SK-N-SH treated with all-trans-retinoic acid at 6 μM for 48 hours (cell line): ENCODE measurements around the gene TTLL10.

Experiments
- ARNTL ChIP-seq: fragments of 450-650 bp; formaldehyde crosslinking; IDR thresholded peaks from 2 replicates; pipeline ENCODE4 v1.5.0; 2020; ENCODE audit warnings: low read depth, mild to moderate bottlenecking, moderate library complexity, borderline replicate concordance
- CSDC2 ChIP-seq: fragments of 250-450 bp; sonication (Bioruptor Pico); IDR thresholded peaks from 2 replicates; pipeline ENCODE4 v1.5.0; 2020; ENCODE audit warnings: mild to moderate bottlenecking, moderate library complexity
- ESRRG ChIP-seq: fragments of 250-450 bp; sonication (Bioruptor Pico); IDR thresholded peaks from 2 replicates; pipeline ENCODE4 v1.6.1; 2021; ENCODE audit warnings: mild to moderate bottlenecking
- ISL1 ChIP-seq: fragments of 250-450 bp; sonication (Bioruptor Pico); IDR thresholded peaks from 2 replicates; pipeline ENCODE4 v2.1.2; 2022; ENCODE audit warnings: mild to moderate bottlenecking, moderate library complexity
- PATZ1 ChIP-seq: fragments of 250-450 bp; sonication (Bioruptor Pico); IDR thresholded peaks from 2 replicates; pipeline ENCODE4 v1.8.0; 2020; ENCODE audit warnings: mild to moderate bottlenecking, moderate library complexity, borderline replicate concordance
- TOX ChIP-seq: fragments of 250-450 bp; sonication (Bioruptor Pico); IDR thresholded peaks from 2 replicates; pipeline ENCODE4 v1.8.0; 2021; ENCODE audit warnings: mild to moderate bottlenecking, moderate library complexity, borderline replicate concordance
- ZC3H10 ChIP-seq: fragments of 250-450 bp; sonication (Bioruptor Pico); IDR thresholded peaks from 2 replicates; pipeline ENCODE4 v1.5.1; 2021; ENCODE audit warnings: mild to moderate bottlenecking, moderate library complexity
- TF ChIP-seq, protein P1 (sequence below): fragments of 250-450 bp; sonication (Bioruptor Pico); IDR thresholded peaks from 2 replicates; pipeline ENCODE4 v1.5.0; 2020; ENCODE audit warnings: mild to moderate bottlenecking, moderate library complexity

DNA sequence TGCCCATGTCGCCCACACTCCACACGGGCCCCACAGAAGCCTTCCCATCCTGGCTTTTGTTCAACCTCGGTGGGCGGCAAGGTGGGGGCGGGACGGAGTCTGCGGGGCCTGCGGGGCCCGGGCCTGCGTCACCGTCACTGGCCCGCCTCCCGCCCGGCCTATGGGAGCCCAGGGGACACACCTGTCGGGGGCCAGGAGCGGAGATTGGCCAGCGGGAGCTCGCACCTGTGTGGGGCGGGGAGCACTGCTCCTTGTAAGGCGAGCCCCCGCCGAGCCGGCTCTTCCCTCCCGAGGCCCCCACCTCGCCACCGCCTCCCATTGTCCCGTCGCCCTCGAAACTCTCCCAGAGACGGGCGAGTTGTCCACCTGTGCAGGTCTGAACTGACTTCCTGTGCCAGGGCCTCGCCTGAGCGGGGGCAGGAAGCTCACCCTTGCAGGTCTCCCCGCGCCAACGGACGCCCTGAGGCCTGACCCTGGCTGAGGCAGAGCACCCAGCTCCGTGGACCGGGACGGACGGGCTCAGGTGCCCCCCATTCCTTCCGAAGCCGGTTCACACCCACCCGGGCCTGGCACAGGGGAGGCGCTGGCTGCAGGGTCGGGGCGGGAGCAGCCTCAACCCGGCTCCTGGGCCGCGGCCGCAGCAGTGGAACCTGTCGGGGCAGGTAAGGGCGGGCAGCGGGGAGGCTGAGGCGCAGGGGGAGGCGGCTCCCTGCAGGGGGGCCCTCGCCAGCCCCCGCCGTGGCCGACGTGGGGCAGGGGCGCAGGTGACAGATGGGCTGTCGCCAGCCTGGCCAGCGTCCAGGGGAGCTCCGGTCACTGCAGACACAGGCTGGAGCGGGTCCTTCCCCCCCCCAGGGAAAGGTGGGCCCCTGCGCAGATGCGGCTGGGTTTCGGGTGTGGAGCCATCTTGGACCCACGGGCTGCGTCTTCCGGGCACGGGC, 10.8 kb upstream of the TTLL10 start:
- TF ChIP-seq ZC3H10 (CRISPR knock-in tag) (no peak), ARNTL (CRISPR knock-in tag) (no peak), TOX (CRISPR knock-in tag) (no peak), CSDC2 (no peak), ESRRG (CRISPR knock-in tag) (no peak), PATZ1 (CRISPR knock-in tag) (no peak), ISL1 (CRISPR knock-in tag) (no peak)
- TF ChIP-seq, protein P1, sequence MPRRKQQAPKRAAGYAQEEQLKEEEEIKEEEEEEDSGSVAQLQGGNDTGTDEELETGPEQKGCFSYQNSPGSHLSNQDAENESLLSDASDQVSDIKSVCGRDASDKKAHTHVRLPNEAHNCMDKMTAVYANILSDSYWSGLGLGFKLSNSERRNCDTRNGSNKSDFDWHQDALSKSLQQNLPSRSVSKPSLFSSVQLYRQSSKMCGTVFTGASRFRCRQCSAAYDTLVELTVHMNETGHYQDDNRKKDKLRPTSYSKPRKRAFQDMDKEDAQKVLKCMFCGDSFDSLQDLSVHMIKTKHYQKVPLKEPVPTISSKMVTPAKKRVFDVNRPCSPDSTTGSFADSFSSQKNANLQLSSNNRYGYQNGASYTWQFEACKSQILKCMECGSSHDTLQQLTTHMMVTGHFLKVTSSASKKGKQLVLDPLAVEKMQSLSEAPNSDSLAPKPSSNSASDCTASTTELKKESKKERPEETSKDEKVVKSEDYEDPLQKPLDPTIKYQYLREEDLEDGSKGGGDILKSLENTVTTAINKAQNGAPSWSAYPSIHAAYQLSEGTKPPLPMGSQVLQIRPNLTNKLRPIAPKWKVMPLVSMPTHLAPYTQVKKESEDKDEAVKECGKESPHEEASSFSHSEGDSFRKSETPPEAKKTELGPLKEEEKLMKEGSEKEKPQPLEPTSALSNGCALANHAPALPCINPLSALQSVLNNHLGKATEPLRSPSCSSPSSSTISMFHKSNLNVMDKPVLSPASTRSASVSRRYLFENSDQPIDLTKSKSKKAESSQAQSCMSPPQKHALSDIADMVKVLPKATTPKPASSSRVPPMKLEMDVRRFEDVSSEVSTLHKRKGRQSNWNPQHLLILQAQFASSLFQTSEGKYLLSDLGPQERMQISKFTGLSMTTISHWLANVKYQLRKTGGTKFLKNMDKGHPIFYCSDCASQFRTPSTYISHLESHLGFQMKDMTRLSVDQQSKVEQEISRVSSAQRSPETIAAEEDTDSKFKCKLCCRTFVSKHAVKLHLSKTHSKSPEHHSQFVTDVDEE (CRISPR knock-in tag): no peak
